Lung (tissue), 16 donors: ENCODE data around the gene SLC7A6. TPM values are rescaled to one million over a fixed set of nuclear protein-coding genes. Genes with fewer than 3 reads are reported as not detected.
A peak's percentile ranks its signal among the peaks of the same experiment; 100 is the strongest.

Experiments
- ATAC-seq: fragments of 200-7000 bp; cut with Tn5 transposase; one replicate; pipeline ENCODE4 v1.9.1; 2020; ENCODE audit warnings: moderate number of reproducible peaks; ENCODE audit not compliant: insufficient read depth, low FRiP score
- DNase-seq, 3 donors: peaks; one replicate each; pipeline ENCODE4 v3.0.0-alpha.2; 2013 to 2017
- H3K27ac ChIP-seq, 2 donors: one replicate each; pipeline ENCODE4 v1.5.1; 2013; ENCODE audit warnings: mild to moderate bottlenecking in 2 of 2, moderate library complexity in 2 of 2, control low read depth in 1 of 2, inconsistent platforms in 1 of 2, low read depth in 1 of 2, low read length in 1 of 2
- H3K27me3 ChIP-seq, 3 donors: one replicate each; pipeline ENCODE4 v1.5.1; 2013; ENCODE audit warnings: low read length in 2 of 3; ENCODE audit not compliant: control insufficient read depth in 3 of 3, insufficient read depth in 3 of 3
- H3K36me3 ChIP-seq, 4 donors: one replicate each; pipeline ENCODE4 v1.5.1; 2013; ENCODE audit warnings: low read length in 4 of 4, mild to moderate bottlenecking in 1 of 4, moderate library complexity in 1 of 4; ENCODE audit not compliant: control insufficient read depth in 4 of 4, insufficient read depth in 4 of 4
- H3K4me1 ChIP-seq, 5 donors: one replicate each; pipeline ENCODE4 v1.5.1; 2013; ENCODE audit warnings: low read length in 5 of 5, mild to moderate bottlenecking in 2 of 5, moderate library complexity in 1 of 5; ENCODE audit not compliant: control insufficient read depth in 5 of 5, insufficient read depth in 5 of 5
- H3K4me3 ChIP-seq: one replicate; pipeline ENCODE4 v1.5.1; 2013; ENCODE audit warnings: mild to moderate bottlenecking, control low read depth, moderate library complexity
- H3K9ac ChIP-seq, 2 donors: one replicate each; pipeline ENCODE4 v1.5.1; 2013; ENCODE audit warnings: low read length in 2 of 2, control low read depth in 1 of 2; ENCODE audit not compliant: insufficient read depth in 1 of 2
- H3K9me3 ChIP-seq, 4 donors: one replicate each; pipeline ENCODE4 v1.5.1; 2013; ENCODE audit warnings: low read length in 3 of 4, mild to moderate bottlenecking in 1 of 4, moderate library complexity in 1 of 4; ENCODE audit not compliant: control insufficient read depth in 4 of 4, insufficient read depth in 3 of 4
- CTCF ChIP-seq: IDR thresholded peaks from 2 replicates; pipeline ENCODE4 v1.5.1; 2012; ENCODE audit warnings: mild to moderate bottlenecking; ENCODE audit errors: control extremely low read depth, extremely low read depth
- WGBS, 2 donors: extraction: QIAGEN DNeasy Blood & Tissue Kit; methylation state at CpG; one replicate each; pipeline ENCODE4 v1.1.7; 2013; 5-methylcytosine and 5-hydroxymethylcytosine counted together
- long read RNA-seq, 5 donors: transcript quantifications; one replicate each; lab custom pipeline, GENCODE V29; 2026
- polyA plus RNA-seq, 2 donors: library from polyadenylated mRNA; stranded (reverse); fragments of 200-250 nt; gene quantifications; one replicate each; pipeline ENCODE4 v1.2.1, GENCODE V29; 2013
- total RNA-seq, 2 donors: library from RNA; depleted of rRNA in 1 of 2; stranded (reverse); fragments of >200 nt in 1 of 2; gene quantifications; one replicate each; pipeline ENCODE4 v1.2.1, GENCODE V29; 2014 to 2021
- donor health status: control.
- donor health status: control.
- donor health status: Bipolar disorder and iron deficiency.
- donor health status: healthy.
- donor health status: DM: yes; HTN: yes; CAD: no.

The SLC7A6 gene
- 10 to 100 TPM; 25.8 to 36.2 TPM for total RNA-seq
- 10 to 100 TPM in 1 of 2 donors, 1 to 10 TPM in 1; 8.9 to 14.2 TPM for polyA plus RNA-seq
- long read RNA-seq, donor 1, full-length matches to known transcripts, result 2 of 2 reads
- long read RNA-seq, donor 1, partial matches to known transcripts, result 0 of 2 reads
- long read RNA-seq, donor 1, other reads (novel, unspliced or antisense), result 0 of 2 reads
- long read RNA-seq, donor 2, partial matches to known transcripts, result 0 of 1 reads
- long read RNA-seq, donor 2, other reads (novel, unspliced or antisense), result 0 of 1 reads
- long read RNA-seq, donor 3, result 0 reads
- long read RNA-seq, donor 4, partial matches to known transcripts, result 0 of 1 reads
- long read RNA-seq, donor 4, other reads (novel, unspliced or antisense), result 0 of 1 reads
- long read RNA-seq, donor 5, result 0 reads

GRCh38 chr16:68264128-68265077 is at the start of gene SLC7A6:
Gene SLC7A6 (plus strand): TSS chr16:68264526. CDS start chr16:68274727, 10,201 bp downstream.
- Histone ChIP-seq H3K27ac (peak within 1 kb of the TSS; percentile 99), H3K4me3 (peak within 1 kb of the TSS; percentile 68), H3K9me3 (no peaks in the 10 kb centered on the region), H3K36me3 (peaks cover 0 to 12% (median 1%) of the 10 kb centered on the region in 4 donors), H3K27me3 (no peaks in the 10 kb centered on the region), H3K9ac (peak within 1 kb of the TSS; percentile 28 to 53), H3K4me1 (peaks cover 0 to 17% (median 5%) of the 10 kb centered on the region in 5 donors)
- no peak for TF ChIP-seq CTCF
- peak; percentile 79 for ATAC-seq
- WGBS, 2 donors, result 0 to 1% methylated on average over 81 to 123 of the region's 123 CpGs
- DNase-seq, result peak; percentile 49 to 71 (median 59)

- ATAC-seq (no peak), DNase-seq (no peak)
- Histone ChIP-seq H3K27ac (peak overlapping the region in 1 of 2 donors; percentile 5), H3K27me3 (no peaks in the 10 kb centered on the region), H3K4me1 (peaks cover 0 to 1% (median 0%) of the 10 kb centered on the region in 5 donors), H3K4me3 (no peak overlapping the region), H3K36me3 (peaks cover 0 to 4% (median under 1%) of the 10 kb centered on the region in 4 donors), H3K9me3 (no peaks in the 10 kb centered on the region), H3K9ac (no peak overlapping the region)
- 76 to 87% methylated on average over 3 of the region's 3 CpGs for WGBS, 2 donors
- no peak for TF ChIP-seq CTCF
Measured at GRCh38 chr16:68214726-68215125, 49.6 kb upstream of the SLC7A6 start.

- TF ChIP-seq CTCF, result no peak
- no peak for ATAC-seq
Measured at GRCh38 chr16:68215302-68215701, 49.0 kb upstream of the SLC7A6 start.

More at GRCh38 chr16:68215302-68215701, 49.0 kb upstream of the SLC7A6 start:
- Histone ChIP-seq H3K9ac (no peak overlapping the region), H3K4me3 (no peak overlapping the region), H3K9me3 (no peaks in the 10 kb centered on the region), H3K36me3 (peaks cover 0 to 8% (median under 1%) of the 10 kb centered on the region in 4 donors), H3K27me3 (no peaks in the 10 kb centered on the region), H3K27ac (no peak overlapping the region), H3K4me1 (peaks cover 0 to 7% (median 0%) of the 10 kb centered on the region in 5 donors)
- WGBS, 2 donors, result 59 to 83% methylated on average over 1 of the region's 1 CpG
- no peak for DNase-seq
